PFSK-1 (cell line): ENCODE results near the gene MAD2L1BP.

Source experiments
- POLR2AphosphoS5 ChIP-seq: IDR thresholded peaks from 2 replicates; pipeline ENCODE4 v1.6.1; 2012; ENCODE audit warnings: low read depth, mild to moderate bottlenecking, control low read depth, low read length, moderate library complexity
- SIN3A ChIP-seq: IDR thresholded peaks from 2 replicates; pipeline ENCODE4 v1.6.1; 2012; ENCODE audit warnings: mild to moderate bottlenecking, low read length, moderate library complexity, borderline replicate concordance; ENCODE audit not compliant: insufficient read depth
- TAF1 ChIP-seq: IDR thresholded peaks from 2 replicates; pipeline ENCODE4 v1.6.1; 2012; ENCODE audit warnings: low read length, control low read depth, borderline replicate concordance; ENCODE audit not compliant: insufficient read depth
- TF ChIP-seq, protein P1 (sequence below), 2 experiments: IDR thresholded peaks; 2 replicates each; pipeline versions ENCODE4 v1.6.1 to v1.8.0; 2011 to 2012; ENCODE audit warnings: low read depth in 2 of 2, low read length in 2 of 2, control low read depth in 1 of 2, inconsistent platforms in 1 of 2, mild to moderate bottlenecking in 1 of 2, moderate library complexity in 1 of 2; ENCODE audit not compliant: insufficient read depth in 1 of 2

DNA sequence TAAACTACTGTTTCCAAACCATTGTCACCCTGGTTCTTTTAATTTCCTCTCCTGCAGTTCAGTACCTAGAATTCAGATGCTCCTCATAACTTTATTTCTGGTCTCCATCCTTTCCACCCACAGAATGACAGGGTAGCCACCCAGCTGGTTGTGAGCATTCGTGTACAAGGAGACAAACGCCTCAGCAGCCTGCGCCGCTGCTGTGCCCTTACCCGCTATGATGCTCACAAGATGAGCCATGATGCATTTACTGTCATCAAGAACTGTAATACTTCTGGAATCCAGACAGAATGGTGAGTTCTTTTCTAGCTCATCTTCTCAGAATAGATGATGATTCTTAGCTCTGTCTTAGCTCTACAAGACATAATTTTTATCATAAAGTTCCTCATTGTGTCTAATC is 25.2 kb upstream of the MAD2L1BP start:
- TF ChIP-seq, protein P1, sequence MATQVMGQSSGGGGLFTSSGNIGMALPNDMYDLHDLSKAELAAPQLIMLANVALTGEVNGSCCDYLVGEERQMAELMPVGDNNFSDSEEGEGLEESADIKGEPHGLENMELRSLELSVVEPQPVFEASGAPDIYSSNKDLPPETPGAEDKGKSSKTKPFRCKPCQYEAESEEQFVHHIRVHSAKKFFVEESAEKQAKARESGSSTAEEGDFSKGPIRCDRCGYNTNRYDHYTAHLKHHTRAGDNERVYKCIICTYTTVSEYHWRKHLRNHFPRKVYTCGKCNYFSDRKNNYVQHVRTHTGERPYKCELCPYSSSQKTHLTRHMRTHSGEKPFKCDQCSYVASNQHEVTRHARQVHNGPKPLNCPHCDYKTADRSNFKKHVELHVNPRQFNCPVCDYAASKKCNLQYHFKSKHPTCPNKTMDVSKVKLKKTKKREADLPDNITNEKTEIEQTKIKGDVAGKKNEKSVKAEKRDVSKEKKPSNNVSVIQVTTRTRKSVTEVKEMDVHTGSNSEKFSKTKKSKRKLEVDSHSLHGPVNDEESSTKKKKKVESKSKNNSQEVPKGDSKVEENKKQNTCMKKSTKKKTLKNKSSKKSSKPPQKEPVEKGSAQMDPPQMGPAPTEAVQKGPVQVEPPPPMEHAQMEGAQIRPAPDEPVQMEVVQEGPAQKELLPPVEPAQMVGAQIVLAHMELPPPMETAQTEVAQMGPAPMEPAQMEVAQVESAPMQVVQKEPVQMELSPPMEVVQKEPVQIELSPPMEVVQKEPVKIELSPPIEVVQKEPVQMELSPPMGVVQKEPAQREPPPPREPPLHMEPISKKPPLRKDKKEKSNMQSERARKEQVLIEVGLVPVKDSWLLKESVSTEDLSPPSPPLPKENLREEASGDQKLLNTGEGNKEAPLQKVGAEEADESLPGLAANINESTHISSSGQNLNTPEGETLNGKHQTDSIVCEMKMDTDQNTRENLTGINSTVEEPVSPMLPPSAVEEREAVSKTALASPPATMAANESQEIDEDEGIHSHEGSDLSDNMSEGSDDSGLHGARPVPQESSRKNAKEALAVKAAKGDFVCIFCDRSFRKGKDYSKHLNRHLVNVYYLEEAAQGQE (IDR thresholded peaks at IDR 0.05; ENCODE audit: insufficient read depth in 1 of 2, low read depth in 2 of 2, low read length in 2 of 2): no peak
- no peak for TF ChIP-seq POLR2AphosphoS5
- TF ChIP-seq SIN3A: no peak
- TF ChIP-seq TAF1: no peak
